ENCODE data around the gene LTK.

GRCh38 chr15:41556677-41557076, 43.0 kb upstream of the LTK start:
- TF ChIP-seq CTCF (IDR thresholded peaks at IDR 0.05; ENCODE audit: insufficient read depth, low read length), result no peak
- no peak for TF ChIP-seq REST (IDR thresholded peaks at IDR 0.05; ENCODE audit: insufficient replicate concordance, low read depth)
